HG03520 (cell line): ENCODE data around the gene GRIN1.
"Not testable (repeated sequence)": the region's sequence is repeated elsewhere in the genome, so short reads cannot be mapped to it uniquely, and the experiment has no call there.

Source experiments
- ATAC-seq: cut with Tn5 transposase; IDR thresholded peaks from one replicate; pipeline ENCODE4 v1.9.1; 2021; ENCODE audit warnings: mild to moderate bottlenecking, moderate library complexity; ENCODE audit not compliant: unreplicated experiment

GRIN1 gene

DNA sequence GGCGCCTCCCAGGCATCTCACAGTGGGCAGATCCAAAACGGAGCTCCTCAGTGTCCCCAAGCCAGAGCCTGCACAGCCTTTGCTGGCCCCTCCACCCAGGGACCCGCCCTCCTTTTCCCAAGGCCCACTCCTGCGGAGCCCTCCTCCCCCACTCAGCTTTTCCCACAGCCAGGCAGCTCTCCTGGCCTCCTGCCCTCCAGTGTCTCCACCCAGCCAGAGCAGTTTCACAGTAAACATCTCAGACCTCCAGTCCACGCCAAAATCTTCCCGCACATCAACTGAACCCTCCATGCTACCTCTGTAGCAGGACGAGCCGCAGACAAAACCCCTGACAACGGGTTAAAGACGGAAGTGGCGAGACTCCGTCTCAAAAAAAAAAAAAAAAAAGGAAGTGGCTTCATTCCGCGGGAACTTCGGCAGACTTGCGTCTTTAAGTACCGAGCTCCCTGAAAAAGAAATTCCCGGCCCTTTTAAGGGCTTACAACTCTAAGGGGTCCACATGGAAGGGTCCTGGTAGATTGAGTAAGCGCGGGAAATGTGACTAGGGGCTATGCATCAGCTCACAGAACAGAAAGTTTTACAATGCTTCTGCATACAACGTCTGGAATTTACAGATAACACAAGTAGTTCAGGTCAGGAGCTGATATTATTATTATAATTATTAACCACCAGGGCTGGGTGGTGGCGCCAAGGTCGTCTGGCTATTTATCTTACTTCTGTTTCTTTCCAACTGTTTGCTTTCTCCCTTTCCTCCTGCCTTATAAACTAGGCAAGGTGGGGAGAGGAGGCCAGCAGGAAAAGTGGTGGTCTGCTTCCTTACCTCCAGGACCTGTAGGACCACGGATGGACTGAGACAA is 11.4 kb upstream of the GRIN1 start:
- no peak for ATAC-seq

DNA sequence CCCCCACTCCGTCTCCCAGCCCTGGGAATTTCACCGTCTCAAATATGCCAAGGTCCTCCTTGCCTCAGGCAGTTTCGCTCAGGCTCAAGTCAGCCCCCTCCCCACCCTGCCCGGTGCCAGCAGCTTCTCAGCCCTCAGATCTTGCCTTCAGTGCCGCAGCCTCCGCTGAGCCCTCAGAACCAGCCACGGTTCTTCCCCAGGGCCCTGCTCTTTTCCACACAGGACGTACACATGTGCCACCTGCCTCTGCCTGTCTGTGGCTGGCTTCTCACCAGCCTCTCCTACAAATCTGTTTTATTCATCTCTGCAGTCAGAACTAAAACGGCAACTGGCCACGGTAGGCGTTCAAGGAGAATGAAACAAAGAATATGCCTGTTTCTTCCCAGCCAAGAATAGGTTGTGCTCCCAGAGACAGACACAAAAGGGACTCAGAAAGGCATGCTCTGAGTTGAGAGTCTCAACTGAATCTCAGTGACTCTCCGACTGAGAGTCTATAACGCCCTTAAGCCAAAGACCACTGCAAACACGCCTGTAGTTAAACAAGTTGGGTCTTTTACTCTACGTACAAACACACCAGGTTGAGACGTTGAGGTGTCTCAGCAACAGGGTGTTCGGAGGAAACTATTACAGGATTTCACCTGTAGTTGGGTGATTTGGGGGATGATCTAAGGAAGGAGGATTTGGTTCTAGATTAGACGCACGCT is 10.6 kb upstream of the GRIN1 start:
- ATAC-seq = no peak

DNA sequence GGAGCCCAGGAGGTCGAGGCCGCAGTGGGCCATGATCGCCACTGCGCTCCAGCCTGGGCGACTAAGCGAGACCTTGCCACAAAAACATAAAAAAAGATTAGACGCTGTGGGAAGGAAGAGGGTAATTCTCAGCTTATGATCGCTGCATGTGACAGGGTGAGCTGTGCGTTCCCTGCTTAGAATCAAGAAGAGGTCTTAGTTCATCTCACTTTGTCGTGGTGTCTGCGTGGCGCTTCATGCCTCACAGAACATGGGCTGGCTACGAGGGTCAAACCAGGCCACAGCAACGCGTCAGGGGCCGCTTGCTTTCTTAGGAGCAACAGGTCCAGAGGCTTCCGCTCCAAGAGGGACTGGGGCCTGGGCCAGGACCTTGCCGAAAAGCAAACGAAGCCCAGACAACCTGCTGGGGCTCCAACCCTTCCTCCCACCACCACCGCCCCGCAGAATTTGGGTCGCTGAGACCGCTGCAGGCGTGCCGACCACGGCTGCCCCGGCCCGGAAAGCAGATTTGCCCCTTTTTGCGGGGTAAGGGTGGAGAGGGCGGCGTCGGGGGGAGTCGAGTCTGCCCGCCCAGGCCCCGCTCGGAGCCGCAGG is 10.0 kb upstream of the GRIN1 start:
- ATAC-seq = no peak

DNA sequence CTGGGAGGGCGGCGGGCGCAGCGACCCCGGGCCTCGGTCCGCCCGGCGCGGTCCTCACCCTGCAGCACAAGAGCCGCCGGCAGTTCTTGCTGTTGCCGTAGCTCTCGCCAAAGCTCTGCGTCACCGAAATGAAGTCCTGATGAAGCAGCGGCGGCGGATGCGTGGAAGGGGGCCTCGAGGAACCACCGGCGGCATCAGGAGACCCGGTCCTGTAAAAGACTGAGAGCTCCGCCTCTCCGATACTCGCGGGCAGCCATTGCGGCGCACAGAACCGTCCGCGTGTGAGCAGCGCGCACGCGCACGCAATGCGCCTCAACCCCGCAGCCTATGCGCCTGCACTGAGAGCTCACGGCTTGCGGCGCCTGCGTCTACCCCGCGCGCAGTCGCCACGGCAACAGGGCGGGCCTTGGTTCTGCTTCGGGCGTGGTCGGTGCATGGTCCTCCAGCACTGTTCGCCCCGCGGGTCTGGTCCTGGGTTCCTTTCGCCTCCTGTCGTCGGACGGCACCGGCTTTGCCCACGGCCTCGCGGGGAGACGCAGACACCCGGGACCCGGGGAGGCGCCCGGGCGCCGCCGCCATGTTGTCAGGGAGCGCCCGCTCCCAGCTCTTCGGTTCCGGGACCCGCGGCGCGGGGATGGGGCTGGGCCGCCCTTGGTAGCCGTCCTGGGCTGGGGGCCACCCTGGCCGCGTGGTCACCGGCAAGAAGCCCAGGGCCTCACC is 9.3 kb upstream of the GRIN1 start:
- ATAC-seq = peak; percentile 81

DNA sequence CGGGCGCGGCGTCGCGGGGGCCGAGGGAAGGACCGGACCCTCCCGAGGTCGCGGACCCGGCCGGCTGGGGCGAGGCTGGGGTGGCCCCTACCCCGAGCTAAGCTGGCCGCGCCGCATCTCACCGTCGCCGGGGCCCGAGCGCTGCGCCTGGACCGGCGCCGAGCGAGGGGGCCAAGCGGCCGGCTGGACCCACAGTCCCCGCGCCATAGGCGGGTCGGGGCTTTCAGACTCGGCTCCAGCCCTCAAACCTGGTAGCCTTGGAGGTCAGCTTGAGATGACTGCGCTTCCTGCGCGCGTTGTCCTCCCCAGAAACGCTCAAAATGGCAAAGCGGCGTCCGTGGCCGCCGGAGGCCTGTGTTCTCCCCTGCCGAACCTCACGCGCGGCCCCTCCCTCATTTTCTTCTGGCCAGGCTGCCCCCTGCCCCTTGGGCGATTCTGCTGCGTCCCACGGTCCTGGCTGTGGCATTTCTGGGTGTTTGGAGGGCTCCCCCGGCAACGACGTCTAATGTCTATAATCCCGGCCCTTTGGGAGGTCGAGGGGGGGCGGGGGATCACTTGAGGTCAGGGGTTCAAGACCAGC is 8.7 kb upstream of the GRIN1 start:
- ATAC-seq = peak; percentile 22

DNA sequence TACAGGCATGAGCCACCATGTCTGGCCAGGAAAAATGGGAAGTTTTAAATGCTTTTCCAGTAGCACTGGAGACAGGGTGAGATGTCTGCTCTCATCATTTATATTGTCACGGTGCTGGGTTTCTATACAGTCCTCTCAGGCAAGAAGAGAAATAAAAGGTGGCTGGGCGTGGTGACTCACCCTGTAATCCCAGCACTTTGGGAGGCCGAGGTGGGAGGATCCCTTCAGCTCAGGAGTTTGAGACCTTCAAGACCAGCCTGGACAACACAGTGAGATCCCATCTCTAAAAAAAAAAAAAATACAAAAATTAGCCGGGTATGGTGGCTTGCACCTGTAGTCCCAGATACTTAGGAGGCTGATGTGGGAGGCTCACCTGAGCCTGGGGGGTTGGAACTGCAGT is 4.8 kb upstream of the GRIN1 start:
- ATAC-seq = no peak

DNA sequence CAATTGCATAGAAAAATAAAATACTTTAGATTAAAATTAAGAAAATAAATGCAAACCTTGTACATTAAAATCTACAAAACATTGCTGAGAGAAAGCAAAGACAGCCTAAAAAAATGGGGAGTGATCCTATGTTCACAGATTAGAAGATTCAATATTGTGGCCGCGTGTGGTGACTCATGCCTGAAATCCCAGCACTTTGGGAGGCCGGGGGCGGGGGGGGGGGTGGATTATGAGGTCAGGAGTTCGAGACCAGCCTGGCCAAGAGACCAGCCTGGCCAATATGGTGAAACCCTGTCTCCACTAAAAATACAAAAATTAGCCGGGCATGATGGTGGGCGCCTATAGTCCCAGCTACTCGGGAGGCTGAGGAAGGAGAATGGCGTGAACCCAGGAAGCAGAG is 3.8 kb upstream of the GRIN1 start:
- not testable (repeated sequence) for ATAC-seq

DNA sequence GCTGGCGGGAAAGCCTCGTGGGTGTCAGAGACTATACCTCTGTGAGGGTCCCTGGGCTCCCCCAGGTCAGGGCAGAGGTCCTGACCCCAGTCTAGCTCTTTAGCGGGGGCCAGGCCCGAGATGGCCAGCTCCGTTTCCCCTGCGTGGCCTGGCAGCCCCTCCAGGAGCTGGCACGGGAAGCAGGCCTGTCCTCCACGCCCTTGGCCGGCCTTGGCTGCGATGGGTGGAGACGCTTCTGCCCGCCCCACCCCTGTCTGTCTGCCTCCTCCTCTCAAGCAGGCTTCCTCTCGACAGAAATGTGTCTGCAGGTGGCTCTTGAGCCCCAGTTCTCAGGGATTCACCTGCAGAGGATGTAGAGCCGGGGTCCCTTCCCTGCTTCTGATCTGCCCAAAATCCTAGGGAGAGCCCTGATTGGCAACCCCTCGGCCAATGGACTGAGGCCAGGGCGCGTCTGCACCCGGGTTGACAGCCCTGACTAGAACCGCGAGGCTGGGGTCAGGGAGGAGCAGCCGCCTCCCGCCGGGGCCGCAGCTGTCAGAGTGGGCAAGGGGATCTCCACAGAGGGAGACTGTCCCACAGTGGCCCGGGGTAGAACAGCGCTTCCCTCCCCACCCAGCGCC is 2.6 kb upstream of the GRIN1 start:
- ATAC-seq = no peak

DNA sequence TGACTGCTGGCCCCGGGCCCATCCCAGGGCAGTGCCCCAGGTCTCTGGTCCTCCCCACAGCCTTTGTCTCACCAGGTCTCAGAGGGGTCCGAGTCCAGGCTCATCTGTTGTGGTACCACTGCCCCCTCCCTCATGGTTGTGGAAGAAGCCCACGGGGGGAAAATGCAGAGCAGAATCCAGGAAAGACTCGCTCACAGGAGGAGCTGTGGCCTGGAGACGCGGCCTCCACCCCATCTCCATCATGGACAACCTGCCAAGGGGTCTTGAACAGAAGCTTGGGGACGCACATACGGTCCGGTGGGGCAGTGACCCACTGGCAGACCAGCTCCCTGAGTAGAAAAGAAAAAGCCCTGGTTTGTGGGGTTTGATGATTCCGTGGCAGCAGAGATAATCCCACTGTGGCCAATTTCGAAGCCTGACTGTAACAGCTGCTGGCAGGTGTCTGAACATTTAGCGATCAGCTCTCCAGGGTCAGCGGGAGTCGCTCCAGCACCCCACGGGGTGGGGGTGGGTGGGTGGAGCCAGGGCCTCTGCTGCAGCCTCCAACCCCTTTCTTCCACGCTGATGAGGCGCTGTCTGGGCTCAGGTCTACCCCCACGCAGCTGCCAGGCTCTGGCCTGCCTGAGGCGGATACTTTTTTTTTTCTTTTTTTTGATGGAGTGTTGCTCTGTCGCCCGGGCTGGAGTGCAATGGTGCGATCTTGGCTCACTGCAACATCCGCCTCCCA is 1.9 kb upstream of the GRIN1 start:
- no peak for ATAC-seq

DNA sequence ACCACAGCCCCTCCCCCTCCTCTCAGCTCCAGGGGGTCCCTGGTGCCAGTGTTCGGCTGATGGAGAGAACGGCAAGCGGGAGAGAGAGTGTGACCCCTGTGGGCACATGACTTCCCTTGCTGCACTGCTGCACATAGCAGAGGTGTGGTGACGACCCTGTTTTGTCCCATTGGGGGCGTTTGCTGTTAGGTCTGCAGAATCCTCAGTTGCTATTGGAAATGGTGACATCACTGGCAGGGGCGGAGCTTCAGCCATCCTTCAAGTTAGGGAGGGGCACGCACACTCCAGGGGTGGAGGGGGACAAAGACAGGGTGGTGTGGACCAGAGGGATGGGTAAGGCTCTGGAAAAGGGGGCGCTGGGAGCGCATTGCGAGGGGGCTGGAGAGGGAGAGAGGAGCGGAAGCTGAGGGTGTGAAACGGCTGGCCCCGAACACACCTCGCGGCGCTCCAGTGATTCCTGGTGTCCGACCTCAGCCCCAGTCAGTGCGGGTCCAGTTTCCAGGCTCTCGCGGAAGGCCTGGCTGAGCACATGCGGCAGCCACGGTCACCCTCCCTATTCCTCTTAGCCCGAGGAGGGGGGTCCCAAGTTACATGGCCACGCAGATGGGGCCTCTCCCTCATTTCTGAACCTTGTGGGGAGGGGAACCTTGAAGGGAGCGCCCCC is 764 bp upstream of the GRIN1 start:
- ATAC-seq = no peak

DNA sequence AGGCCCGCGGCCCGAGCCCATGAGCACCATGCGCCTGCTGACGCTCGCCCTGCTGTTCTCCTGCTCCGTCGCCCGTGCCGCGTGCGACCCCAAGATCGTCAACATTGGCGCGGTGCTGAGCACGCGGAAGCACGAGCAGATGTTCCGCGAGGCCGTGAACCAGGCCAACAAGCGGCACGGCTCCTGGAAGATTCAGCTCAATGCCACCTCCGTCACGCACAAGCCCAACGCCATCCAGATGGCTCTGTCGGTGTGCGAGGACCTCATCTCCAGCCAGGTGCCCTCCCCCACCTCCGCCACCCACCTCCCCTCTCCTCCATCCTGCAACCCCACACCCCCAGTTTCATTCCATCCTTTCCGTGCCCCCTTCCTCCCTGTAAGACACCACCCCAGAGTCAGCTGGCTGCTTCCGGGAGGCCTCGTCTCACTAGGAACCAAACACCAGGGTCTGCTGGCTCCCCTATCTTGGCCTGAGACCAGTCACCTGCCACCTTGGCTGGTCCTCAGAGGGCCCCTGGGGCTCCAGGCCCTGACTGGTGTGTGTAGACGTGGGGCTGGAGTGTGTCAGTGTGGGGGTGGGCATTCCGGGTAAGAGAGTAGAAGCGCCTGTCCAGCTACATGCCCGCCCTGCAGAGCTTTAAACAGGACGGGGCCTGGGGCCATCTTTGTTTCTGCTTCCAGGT is 655 bp downstream of the GRIN1 start:
- ATAC-seq = no peak

DNA sequence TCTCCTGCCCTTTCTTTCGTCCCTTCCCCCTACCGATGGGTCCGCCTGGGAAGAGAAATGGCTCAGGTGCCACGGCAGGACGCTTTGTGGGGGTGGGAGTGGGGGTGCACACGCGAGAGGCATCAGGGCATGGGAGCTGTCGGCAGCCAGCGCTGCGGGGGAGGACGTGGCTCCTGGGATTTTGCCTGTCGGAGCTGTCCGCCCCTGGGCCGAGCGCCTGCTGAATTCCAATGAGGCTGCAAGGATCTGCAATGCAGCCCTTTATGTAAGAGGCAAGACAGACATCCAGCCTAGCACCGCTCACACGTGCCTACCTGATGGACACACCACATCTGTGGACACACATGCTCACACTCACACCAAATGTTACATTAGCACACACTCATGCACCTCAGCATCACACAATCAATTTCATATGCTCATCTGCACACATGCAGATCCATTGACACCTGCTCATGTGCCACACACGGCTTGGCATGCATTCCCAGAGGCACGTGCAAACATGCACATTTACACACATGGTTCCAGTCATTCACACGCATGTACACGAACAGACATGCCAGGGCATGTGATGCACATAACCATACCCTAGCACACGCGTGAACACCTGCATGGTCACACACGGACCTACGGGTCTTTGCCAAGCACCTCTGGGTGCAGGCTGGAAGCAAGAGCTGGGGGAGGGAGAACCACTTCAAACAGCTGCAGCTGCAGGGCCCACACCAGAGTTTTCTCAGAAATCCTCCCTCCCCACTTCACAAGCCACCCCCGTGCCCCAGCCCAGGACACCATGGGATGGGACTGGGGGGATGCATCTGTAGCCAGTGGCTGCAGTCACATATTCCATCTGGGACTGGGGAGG is 1.4 kb downstream of the GRIN1 start:
- no peak for ATAC-seq

DNA sequence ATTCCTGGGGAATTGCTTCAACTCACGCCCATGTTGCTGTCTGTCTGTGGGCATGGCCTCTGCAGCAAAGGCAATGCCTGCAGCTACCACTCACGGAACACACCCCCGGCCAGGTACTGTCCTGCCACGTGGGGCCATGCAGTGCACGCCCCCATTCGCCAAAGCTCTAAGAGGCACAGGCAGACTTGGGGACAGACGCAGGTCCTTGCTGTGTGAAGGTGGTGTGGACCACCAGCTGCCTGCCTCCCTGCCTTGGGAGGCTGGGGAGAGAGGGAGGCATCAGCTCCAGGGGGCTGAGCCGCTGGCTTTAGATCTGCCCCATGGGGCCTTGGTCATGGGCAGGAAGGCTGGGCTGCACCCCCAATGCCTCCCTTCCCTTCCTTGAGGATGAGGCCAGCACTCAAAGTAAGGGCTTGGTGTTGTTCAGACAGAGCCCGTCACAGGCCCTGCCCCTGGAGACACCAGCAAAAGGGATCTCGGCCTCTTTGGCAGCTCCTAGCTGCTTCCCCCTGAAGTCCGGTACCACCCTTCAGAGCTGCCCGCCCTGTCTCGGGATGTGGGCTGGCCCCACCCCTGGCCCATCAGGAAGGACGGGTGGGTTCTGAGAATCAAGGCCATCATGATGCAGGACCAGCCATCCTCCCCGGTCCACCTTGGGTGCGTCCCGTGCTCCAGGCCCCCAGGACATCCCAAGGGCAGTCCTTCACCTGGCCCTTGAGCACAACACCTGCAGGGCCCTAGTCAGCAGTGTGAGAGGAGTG is 2.3 kb downstream of the GRIN1 start:
- no peak for ATAC-seq

DNA sequence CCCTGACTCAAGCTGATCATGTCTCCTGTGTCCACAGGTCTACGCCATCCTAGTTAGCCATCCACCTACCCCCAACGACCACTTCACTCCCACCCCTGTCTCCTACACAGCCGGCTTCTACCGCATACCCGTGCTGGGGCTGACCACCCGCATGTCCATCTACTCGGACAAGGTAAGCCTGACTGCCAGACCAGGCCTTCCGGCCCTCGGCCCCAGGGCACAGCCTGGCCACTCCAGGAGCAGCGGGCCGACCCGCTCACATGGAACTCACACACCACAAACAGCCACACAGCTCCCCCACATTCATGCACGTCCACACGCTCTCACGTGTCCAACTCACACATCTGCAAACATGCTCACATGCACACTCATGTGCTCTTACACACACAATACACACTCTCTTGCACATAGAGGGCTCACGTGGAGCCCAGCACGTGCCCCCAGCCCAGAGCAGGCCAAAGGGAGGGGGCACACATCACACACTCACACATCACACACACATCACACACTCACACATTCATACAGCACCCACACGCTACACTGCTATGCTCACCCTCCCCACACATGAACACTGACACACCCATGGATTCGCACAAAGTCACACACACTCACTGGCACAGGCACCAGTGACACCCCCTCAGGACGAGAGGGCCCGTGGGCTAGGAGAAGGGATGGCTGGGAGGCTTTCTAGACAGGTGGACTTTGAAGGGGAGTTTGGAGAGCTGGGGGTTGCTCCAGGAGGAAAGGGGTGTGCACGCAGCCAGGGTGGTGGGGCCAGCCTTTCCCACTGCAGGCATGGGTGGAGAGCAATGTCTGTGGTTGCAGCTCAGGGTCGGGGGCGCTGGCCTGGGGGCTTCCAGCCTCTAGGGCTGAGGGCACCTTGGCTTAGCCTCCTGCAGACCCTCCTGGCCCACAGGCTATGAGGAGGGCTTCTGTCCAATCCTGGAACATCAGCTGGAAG is 3.3 kb downstream of the GRIN1 start:
- no peak for ATAC-seq

DNA sequence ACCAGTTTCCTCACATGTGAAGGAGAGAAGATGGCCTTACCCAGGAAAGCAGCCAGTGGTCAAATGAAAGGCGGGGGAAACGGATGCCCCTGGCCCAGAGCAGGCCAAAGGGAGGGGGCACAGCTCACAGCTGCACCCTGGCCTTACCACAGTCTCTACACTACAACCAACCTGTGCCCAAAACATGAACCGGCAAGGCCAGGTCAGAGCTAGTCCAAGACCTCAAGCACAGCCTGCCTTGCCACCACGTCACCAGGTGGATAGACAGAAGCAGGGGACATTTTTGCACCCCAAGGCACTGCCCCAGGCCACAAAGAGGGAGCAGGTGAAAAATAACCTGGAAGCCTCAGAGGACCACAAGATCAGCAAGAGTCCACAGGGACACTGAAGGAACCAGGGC is 4.5 kb downstream of the GRIN1 start:
- ATAC-seq = no peak
